NCI-H446 treated with DMSO at 0.1 percent for 48 hours (cell line): ENCODE measurements around the gene SCAI.
"Not testable (repeated sequence)": the region's sequence is repeated elsewhere in the genome, so short reads cannot be mapped to it uniquely, and the experiment has no call there.

ENCODE experiments used
- DNase-seq: peaks from one replicate; lab custom pipeline; 2025; lab: John Stamatoyannopoulos, UW

SCAI gene

DNA sequence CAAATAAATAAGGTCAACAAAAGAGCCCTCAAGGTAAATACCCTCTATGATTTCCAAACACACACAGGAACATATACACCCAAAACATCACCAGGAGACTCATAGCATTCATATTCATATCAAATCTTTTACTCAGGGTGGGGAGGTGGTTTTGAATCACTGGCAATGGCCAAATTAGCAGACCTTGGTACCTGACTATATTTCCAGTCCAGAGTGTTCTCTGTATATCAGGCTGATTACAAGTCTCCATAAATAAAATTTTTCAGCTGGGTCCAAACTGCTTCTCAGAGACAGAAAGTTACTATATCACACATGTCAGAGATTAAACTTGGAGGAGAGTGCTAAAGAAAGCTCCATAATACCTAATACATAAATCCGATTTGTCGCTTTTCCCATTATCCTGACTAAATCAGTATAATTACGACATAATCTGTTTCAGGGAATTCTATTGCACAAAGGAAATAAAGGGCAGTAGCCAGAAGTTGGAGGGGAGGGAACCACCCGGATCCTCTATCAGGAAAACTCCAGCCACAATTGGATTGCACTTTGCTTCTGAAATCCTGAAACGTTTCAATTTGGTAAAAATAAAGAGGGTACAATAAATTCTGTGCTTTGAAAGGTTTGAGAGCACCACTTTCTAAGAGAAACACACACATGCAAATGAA is 195.5 kb downstream of the SCAI start:
- DNase-seq: no peak

DNA sequence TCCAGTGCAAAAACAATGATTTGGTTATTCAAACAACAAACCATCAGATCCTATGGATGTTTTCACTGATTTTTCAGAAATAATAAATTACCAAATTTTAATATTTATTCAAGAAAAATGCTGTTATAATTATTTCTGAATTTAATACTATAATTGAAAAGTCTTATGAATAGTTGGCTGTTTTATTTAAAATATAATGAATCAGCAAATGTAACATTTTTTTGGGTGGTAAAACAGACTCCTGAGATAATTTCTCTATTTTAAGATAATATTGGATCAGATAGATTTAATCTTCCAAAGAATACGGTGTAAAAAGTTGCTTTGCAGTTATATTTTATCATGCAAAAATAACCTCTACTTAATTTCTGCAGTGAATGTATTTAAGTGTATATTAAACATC is 197.2 kb downstream of the SCAI start:
- no peak for DNase-seq

DNA sequence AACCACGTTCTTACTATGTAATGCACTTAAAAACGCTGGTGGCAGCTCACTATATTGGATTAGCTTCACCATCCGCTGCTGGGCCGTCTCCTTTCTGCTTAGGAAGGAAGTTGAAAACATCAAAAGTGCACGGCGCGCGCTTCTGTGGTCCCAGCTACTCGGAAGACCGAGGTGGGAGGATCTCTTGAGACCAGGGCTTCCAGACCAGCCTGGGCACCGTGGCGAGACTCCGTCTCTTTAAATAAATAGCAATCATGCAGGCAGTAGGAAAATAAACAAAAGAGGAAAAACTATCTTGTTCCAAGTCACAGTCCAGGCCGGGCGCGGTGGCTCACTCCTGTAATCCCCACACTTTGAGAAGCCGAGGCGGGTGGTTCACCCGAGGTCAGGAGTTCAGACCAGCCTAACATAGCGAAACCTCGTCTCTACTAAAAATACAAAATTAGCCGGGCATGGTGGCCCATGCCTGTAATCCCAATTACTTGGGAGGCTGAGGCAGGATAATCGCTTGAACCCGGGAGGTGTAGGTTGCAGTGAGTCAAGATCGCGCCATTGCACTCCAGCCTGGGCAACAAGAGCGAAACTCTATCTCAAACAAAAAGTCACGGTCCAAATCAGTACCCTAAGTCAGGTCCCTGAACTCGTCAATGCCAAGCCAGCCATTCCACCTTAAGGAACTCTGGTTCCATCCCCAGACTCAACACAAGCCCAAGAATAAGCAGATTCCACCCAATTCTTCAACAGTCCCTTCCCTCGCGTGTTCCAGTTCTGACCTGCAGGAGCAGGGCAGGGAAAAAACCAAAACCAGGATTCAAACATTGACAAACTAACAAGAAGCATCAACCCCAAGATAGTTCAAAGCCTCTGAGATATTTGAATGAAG is 201.4 kb downstream of the SCAI start:
- no peak for DNase-seq

DNA sequence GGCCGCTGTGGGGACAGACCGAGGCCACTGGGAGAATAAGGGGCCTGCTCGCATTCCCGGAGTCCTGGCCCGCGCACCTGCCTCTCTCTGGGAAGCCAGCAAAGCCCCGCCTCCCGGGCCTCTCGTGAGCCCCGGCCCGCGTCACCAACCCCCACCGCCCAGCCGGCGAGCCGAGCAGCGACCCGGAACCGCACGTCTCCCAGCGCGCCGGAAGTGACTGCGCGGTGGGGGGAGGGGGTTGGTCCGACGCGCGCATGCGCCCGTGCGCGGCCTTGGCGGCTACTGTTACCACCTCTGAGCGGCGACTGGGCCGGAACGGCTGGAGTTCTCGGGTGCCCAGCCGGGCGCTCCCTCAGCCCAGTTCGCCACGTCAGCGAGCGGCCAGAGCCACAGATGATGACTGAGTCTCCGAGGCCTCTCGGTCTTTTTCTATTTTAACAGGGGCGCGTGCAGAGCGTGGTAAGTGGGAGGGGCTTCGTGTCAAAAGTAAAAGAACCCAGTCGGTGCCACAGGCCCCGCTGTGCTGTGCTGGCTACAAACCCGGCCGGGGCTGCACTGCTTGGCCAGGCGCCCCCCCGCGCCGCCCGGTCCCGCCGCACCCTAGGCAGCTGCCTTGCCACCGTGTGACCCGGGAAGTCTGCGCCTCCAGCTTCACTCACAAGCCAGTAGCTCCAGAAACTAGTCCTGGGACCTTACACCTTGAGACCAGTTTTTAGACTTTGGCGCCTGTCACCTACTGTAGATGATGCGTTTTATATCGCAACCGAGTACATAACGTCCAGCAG is 202.2 kb downstream of the SCAI start, which contains the start of gene GOLGA1:
TSS of gene GOLGA1 (minus strand) at position 190 of the 785 bp plus-strand sequence. CDS start 2,372 bp downstream, outside the sequence.
- DNase-seq: peak; percentile 73

DNA sequence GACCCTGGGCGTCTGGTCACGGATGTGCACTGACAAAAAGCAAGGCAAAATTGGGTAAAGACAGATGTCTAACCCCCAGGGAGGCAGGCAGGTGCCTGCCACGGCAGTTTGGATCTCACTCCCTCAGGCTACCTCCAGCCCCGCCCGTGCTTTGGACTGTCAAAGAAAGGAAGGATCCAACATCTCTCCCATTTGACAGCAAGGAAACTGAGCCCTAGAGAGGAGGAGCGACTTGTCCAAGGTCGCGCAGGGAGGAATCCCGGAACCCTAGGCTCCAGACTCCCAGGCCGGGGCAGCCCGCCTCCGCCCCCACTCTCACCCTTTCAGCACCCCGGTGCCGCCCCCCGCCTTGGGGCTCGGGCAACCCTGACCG is 202.8 kb downstream of the SCAI start:
- DNase-seq: no peak

DNA sequence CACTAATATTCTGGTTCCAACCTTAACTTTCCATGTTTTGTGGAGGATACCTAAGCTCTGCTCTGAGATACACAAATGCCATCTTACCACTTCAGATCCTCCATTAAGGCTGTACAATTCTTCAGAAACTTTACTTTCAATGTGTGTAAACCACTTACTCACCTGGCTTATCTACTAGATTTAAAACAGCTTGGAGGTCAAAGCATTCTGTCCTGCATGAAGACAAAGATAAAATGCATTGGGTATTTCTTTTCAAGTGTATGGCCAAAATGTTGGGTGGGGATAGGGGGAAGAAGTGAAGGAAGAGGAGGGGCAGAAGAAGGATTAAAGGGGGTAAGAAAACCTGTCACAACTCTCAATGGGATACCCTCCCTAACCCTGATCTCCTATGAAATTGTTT is 203.4 kb downstream of the SCAI start:
- DNase-seq: no peak

DNA sequence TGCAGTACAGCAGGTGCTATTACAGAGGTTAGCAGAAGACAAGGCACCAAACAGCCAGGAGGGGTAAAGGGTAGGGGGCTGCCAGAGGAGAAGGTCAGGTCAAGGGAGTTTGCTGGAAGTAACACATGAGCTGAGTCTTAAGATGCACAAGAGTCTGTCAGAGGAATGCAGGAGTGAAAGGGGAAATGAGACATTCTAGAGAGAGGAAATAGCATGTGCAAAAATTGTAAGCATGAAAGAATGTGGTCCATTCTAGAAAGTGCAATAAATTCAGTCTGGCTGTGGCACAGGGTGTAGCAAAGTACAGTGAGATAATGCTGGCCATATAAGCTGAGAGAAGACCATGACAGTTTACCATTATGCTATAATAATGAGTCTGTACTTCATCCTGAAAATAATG is 209.0 kb downstream of the SCAI start:
- DNase-seq: no peak

DNA sequence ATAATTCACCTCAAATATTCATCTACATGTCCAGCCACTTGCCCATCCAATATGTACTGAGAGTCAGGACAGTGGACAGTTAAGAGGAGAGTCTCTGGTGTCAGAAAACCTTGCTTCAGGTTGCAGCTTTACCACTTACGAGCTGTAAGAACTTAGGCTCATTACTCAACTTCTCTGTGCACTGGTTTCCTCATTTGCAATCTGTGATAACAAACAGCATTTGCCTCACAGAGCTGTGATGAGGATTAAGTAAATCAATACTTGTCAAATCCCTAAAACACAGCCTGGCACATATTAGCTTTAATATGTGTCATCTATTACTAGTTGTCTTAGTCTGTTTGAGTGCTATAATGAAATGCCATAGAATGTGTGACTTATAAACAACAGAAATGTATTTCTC is 211.0 kb downstream of the SCAI start:
- no peak for DNase-seq

DNA sequence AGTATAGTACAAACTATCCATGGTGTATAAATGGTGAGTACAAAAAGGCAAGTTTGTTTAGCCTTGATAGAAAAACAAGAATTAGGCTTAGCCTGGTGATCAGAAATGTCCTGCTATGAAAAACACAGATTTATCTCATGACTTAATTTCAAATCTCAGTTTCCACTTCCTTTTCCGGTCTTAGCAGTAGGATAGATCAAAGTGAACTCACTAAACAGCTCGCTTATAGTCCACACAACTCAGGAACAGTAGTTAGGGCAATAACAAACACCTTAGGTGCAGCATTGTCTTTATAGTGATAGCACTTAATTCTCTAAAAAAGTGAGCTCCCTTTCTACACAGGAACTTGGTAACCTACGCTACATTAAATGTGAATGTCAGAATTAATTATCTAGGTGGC is 213.9 kb downstream of the SCAI start:
- no peak for DNase-seq

DNA sequence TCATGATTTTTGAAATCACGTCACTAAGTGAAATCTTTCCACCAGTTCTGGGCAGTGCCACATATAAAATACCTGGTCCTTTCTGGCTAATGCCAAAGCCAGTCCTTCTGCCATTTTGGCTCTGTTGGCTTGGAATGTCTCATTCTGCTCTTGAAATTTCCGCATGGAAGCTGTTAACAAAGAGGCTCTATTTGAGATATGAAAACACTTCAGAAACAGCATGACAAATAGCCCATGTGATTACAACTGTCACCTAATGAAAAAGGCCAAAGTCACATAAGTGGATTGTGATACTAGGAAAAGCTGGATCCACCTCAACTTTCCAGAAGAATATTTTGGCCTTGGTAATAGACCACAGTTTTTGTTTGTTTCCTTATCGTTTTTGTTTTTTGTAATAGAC is 215.2 kb downstream of the SCAI start:
- no peak for DNase-seq

DNA sequence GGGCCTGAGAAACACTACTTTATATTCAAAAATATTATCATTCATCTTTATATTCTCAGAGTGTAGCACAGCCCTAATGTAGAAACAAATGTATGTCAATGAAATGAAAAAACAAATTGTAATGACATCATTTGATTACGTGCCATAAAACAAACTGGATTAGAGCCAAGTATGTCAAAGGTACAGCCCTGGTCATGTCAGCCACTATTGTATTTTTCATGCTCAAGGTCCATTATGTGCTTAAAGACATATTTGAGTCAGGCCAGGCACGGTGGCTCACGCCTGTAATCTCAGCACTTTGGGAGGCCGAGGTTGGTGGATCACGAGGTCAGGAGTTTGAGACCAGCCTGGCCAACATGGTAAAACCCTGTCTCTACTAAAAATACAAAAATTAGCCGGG is 222.9 kb downstream of the SCAI start:
- not testable (repeated sequence) for DNase-seq

DNA sequence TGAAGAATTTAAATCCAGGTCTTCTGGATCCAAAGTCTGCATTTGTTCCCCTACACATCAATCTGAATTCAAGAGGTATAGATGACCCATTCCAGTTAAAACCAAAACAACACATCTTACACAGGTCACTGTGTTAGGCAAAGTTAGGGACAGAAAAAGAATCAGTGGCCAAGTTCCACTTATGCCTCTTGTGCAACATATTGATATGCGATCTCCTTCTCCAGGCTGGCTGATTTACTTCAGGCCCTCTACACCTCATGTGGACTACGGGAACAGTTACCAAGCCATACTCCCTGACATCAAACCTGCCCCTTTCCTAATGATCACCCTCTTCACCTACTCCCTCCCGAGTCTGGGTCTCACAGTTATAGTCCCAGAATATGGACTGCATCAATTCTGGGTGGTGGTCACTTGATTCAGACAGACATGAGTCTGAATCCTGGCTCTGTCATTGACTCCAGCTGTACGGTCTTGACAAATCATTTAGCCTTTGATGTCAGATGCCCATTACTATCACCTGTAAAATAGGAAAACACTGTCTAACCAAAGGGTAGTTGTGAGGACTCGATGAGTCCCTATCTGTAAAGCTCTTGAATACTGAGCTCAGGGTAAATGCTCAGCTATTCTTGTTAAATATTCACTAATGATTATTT is 228.4 kb downstream of the SCAI start:
- no peak for DNase-seq

DNA sequence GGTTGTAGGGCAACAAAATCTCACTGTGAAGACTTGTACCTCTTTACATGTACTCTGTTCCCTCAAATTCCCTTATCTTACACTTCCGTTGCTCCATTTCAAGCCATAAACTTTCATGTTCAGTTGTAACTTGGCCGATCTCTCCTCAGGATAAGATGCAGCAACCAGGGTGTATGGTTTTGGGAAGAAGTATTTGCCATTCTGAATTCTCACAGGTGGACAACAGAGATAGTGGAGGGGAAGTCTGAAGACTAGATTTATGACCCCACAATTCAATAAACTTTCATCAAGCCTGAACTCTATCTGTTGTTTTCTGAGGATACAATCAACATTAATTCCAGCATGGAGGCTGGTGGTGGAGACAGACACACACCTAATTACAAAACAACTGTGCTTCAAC is 229.9 kb downstream of the SCAI start:
- no peak for DNase-seq

DNA sequence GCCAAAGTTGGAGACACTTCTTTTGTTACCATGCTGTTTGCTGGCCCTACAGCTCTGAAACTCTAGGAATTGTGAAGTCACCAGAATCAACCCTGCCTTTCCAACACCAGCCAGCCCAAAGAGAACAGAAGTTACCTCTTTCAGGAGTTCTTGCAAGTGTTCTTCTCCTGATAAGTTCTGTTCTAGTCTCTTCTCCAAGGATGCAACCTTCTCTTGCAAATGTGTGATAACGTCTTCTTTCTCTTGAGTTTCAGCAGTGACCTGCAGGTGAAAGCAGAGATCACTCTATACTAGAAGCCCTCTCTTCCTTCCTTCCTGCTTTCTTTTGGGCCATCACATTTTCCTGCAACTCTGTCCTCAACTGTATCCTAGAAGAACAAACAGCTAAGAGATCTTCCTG is 231.6 kb downstream of the SCAI start:
- DNase-seq: no peak

DNA sequence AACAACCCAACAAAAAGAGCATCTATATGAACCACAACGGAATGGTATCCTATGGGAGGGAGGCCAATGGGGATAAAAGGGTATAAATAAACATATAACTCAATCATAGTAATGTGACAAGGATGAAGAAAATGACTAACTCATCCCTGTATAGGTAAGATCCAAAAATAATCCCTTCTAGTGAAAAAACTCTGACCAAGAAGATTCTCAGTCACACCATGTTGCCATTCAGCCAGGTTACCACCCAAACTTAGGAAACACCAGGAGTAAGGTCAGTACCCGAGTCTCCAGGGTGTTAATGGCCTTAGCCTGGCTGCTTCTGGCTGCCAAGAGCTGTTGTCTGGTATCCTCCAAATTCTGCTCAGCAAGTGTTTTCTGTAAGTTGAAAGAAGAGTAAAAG is 235.2 kb downstream of the SCAI start:
- DNase-seq: no peak

DNA sequence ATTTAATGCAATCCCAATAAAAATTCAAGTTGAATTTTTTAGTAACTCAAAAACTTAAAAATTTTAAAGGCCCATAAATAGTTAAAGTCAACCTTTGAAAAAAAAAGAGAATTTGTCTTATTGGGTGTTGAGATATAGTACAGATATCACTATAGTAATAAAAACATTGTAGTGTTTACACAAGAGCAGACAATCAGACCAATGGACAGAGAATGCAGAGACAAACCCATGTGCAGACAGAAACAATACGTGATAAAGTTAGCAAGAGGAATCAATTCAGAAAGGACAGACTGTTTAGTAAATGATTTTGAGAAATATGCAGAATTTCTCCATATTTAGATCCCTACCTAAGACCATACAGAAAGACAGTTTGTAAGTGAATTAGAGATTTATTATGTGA is 236.4 kb downstream of the SCAI start:
- no peak for DNase-seq

DNA sequence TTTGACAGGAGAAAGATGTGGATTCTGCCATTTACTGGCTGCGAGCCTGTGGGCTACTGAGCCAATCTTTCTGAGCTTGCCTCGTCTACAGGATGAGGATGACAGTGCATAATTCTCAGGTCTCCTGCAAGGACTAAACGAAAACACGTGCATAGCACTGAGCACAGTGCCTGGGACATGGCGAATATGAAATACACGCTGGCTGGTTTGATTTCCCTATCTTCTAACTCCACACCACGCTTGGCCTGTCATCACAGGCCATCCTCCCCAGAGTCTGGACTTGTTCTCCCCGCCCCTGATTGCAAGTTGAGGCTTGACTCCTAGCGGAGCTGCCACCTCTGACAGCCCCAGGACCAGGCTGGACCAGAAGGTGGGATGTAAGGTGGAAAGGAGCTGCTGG is 243.5 kb downstream of the SCAI start:
- DNase-seq: no peak

DNA sequence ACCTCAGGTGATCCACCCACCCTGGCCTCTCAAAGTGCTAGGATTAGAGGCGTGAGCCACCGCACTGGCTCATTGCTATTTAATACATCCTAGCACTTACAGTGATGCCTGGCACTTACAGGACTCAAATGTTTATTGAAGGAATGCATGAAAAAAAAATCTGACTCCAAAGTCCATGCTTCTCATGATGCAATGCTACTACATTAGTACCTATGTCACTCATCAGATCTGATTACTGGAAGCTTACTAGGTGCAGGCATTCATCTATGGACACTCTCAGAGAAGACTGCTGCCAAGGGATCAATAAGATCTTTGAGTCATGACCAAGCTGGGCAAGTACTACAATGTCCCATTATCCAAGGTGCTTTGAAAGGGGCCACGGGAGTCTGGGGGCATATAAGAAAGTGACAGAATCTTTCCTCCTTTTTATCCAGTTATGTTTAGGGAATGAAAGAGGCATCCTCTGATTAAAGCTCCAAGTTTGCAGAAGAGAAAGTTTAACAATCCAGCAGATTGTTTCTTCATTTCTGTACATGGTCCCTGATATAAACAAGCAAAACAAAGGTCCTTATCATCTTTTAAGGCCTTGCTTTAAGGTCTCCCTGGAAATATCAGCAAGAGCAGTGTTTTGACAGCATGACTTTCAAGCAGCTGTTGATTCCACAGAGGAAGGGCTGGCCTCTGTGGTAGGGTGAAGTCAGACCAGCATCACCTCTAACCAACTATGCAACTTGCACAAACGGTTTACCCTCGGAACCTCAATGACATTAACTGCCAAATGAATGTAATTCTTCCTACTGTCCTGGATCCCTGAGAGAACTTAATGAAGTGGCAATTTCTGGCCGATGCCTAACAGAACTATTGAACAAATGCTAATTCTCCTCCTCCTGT is 245.5 kb downstream of the SCAI start:
- no peak for DNase-seq

DNA sequence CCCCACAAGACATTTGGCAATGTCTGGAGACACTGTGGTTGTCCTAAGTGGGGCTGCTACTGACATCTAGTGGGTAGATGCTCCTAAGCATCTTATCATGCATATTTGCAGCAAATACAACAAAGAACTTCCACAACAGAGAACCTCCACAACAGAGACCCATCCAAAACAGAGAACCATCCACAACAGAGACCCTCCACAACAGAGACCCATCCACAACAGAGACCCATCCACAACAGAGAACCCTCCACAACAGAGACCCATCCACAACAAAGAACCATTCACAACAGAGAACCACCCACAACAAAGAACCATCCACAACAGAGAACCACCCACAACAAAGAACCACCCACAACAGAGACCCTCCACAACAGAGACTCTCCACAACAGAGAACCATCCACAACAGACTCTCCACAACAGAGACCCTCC is 248.6 kb downstream of the SCAI start:
- no peak for DNase-seq

DNA sequence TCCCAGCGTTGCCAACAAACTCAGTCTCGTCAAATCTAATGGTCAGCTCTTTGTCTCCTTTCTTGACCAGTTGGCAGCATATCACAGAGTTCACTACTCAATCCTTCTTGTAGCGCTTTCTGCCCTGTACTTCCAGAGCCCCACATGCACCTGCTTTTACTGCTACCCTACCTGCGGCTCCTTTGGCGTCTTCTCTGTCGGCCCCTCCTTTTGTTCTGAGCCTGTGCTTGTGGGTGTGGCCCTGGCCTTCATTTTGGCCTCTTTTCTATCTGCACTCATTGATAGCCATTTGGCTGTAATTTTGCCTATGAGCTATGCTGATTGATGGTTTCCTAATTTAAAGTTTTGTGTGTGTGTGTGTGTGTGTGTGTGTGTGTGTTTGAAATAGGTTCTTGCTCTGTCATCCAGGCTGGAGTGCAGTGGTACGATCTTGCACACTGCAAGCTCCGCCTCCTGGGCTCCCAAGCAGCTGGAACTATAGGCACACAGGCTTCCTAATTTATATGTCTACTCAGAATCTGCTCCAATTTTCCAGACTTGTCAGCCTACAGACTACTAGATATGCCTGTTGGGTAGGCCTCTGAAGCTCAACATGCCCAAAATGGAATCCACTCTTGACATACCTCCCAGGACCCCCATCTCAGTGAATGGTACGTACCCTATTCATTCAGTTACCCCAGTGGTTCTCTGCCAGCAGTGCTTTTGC is 249.1 kb downstream of the SCAI start:
- no peak for DNase-seq
